CD4-positive, alpha-beta T cell treated with Interleukin-12 subunit alpha and Interleukin-12 subunit beta, for 1 hour (primary cell): ENCODE results near the gene VENTX.
A peak's percentile ranks its signal among the peaks of the same experiment; 100 is the strongest.
"Not testable (repeated sequence)": the region's sequence is repeated elsewhere in the genome, so short reads cannot be mapped to it uniquely, and the experiment has no call there.

Experiments used
- DNase-seq: peaks from one replicate; pipeline ENCODE4 v3.0.0-alpha.2; 2020

VENTX gene

DNA sequence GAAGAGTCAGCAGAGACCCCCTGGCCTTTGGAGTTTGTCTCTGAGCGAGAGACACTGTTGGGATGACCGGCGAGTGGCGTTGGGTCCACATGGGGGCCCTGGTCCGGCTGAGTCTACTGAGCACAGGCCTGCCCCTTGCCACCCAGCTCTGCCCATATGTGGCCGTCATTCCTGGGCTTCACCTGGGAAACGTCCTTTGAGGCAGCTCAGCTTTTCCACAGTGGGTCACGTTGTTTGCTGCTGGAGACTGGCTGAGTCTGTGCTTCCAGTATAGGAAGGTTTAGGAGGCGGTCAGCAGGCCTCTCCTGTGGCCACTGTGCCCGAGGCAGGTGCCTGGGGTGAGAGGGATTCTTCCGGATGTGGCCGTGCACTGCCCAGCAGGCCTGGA is 21.9 kb downstream of the VENTX start:
- no peak for DNase-seq

DNA sequence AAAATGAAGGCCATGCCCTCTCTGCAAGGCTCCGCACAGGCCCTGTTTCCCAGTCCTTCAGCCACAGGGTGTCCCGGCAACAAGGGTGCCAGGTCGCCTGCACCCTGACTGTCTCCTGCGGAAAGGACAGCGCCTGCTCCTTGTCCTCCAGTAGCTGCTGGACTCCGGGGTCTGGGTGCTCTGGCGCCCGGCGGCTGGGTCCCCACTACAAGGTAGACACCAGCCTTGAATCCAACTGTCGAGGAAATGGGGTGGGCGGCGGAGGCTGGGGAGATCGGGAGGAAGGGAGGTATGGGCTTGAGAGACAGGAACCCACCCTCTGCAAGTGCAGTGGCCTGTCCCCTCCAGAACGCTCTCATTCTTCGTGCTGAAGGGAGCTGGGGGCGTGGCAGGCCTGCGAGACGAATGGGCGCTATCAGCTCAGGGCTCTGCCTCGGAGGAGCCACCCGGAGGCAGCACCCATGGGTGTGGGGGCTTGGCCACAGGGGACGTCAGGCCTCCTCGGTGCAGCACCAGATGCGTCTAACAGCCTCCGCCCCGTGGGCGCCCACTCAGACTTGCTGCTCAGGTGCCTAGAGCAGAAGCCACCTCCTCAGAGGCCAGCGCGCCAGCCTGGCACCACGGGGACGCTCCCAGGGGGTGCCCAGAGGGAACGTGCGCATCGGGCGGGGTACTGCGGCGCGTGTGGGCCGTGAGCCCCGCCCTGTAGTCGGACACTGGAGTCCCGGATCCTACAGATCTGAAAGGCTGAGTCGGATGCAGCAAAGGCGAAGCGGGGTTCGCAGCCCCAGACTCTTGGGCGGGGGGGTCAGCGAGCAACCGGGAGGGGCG is 23.5 kb downstream of the VENTX start:
- DNase-seq: peak; percentile 66

DNA sequence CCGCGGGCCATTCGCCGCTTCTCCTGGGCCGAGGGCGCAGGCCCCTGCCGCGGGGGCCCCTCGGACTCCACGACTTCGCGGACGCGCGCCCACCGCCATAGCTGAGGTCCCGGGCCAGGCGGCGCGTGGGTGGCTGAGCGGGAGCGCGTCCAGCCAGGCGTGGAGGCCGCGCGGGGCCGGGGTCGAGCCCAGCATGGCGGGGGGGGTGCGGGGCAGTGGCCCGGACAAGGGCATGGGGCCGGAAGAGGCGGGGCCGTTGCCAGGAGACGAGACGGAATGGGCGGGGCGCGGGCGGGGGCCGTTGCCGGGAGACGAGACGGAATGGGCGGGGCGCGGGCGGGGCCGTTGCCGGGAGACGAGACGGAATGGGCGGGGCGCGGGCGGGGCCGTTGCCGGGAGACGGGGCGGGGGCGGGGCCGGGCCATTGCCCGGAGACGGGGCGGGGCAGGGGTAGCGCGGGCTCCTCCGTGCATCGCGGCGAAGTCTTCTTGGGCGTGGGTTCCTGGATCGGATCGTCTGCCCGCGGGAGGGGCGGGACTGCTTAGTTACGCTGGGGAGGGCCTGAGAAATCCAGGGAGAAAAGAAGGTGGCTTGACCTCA is 24.2 kb downstream of the VENTX start:
- DNase-seq: peak; percentile 91

DNA sequence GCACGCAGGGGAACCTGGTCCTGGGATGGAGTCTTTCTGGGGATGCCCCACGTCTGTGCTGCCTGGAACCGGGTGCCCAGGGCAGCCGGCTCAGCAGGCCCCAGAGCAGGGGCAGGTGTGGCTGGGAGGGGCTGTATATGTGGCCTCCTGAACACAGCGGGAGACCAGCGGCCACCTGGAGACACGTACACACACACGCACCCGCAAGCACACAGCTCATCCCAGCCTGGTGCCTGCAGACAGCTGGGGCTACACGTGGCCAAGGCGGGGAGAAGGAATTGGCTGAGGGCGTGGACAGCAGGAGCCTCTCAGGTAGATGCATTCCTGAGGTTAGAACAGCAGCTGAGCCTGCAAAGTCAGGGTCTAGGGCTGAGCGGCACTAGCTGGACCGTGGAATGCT is 25.0 kb downstream of the VENTX start:
- no peak for DNase-seq

DNA sequence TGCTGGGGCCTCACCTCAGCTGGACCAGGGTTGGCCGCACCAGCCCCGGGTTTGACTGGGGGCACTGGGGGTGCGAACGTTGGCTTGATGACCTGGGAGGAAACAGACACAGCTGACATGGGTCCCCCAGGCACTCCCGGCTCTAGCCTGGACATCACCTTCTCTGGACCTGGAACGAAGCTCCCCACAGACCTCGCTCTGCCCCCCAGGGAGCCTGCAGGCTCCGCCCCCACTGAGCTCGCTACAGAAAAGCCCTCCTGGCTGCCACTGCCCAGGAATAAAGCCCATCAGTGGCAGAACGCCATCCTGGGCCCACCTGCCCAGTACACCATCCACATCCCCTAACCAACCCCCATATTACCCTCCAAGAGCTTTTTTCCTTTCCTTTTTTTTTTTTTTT is 26.0 kb downstream of the VENTX start:
- DNase-seq: no peak

DNA sequence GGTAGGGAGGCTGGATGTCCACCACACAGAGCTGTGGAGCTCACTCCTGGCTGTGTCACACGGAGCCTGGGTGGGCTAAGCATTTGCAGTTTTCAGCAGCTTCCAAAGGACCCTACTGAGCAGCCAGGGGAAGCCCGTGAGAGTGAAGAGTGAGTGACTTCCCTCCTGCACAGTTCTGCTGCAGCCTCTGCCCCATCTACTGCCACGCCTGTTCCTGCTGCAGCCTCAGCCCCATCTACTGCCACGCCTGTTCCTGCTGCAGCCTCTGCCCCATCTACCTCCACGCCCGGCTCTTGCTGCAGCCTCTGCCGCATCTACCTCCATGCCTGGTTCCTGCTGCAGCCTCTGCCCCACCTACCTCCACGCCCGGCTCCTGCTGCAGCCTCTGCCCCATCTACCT is 26.8 kb downstream of the VENTX start:
- DNase-seq: peak; percentile 59

DNA sequence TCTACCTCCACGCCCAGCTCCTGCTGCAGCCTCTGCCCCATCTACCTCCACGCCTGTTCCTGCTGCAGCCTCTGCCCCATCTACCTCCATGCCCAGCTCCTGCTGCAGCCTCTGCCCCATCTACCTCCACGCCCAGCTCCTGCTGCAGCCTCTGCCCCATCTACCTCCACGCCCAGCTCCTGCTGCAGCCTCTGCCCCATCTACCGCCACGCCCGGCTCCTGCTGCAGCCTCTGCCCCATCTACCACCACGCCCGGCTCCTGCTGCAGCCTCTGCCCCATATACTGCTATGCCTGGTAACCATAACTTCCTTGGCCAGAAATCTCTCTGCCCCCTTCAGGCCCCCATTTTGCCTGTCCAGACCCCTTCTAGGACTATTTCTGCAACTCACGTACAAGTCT is 27.4 kb downstream of the VENTX start:
- DNase-seq: not testable (repeated sequence)

DNA sequence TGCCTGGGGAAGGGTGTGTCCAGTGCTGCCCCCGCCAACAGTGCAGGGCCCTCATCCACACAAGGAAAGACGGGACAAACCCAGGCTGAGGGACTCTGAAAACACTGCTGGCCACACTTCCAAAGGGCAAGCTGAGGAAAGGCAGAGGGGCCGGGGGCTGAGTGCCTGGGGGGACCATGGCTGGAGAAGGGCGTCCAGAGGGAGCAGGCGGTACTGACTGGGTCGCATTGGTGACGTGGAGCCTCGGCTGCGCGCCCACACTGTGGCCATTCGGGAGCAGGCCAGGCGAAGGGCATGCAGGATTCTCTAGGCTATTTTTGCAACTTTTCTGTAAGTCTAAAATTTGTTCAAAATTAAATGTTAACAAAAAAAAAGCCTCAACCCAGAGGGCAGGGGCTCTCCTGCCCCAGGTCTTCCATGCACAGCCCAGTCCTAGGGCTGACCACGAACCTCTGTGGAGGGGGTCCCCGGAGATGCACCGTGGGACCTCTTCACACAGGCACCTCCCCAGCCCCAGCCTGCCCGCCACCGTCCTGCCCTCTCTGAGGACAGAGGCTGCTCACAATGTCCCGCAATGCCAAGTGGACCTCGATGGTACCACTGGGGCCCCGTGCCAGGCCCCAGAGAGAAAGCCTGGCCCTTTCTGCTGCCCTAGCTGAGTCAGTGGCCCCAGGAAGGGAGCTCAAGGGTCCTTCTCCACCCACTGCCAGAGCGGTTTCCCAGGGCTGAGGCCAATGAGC is 28.6 kb downstream of the VENTX start:
- no peak for DNase-seq

DNA sequence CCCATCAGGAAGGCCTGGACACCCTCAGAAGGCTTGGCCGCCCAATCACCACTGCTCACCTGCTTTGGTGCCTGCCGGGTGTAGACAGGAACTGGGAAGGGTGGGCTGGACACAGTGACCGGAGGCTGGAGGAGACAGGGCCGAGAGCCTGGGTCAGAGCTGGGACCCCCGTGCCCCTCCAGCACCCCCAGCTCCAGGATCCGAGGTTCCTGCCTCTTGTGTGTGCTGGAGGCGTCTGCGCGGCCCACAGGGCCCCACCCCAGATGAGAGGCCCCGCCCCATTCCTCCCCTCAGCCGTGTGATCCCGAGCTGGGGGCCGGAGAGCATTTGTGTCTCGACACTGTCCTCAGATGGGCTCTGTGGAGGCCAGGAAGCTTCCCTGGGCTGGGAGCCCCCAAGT is 29.6 kb downstream of the VENTX start:
- DNase-seq: no peak

DNA sequence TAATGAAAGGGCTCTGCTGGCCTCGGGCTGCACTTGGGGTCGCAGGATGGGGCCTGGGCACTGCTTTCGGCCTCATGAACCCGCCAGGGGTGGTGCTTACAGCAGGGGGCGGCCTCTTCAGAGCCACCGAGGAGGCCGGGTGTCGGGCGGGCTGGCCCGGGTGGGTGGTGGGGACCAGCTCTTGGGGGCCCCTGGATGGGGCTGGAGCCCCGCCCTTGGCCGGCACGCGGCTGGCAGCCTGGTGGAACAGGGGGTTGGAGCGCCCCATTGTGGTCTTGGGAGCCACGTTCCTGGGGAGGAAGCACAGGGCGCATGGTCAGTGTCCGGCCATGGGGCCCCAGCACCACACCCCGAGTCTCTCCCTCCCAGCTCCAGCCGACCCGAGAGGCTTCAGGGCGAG is 30.2 kb downstream of the VENTX start:
- no peak for DNase-seq

DNA sequence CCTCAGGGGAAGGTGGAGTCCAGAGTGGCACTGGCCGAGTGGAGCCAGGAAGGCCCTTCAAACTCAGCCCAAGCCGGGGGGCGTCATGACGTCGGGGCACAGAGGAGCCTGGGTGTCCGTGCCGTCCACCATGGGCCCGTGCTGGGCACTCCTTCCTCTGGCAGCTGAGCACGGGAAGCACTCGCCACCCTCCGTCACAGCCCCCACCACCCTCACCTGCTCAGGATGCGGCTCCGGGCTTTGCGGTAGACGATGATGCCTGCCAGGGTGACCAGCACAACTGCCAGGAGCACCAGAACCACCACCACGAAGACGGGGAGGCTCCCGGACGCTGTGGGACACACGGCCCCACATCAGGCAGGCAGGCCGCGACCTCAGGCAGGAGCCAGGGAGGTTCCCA is 30.9 kb downstream of the VENTX start:
- no peak for DNase-seq

DNA sequence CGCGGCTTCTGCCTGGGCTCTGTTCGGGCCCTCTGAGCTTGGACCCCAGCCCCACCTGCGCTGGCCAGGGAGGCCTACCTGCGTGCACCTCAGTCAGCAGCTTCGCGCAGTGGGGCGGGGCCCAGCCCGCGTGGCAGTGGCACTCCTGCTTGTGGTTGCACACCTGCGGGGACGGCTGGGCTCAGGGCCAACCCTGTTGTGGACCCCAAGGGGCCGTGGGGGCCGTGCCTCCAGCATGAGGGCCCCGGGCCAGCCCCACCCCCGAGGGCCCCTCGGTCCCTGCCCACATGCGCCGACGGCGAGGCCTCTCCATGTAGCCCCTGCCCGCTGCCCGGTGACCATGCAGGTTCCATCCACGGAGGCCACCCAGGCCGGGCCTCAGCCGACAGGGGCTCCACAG is 31.7 kb downstream of the VENTX start:
- no peak for DNase-seq

DNA sequence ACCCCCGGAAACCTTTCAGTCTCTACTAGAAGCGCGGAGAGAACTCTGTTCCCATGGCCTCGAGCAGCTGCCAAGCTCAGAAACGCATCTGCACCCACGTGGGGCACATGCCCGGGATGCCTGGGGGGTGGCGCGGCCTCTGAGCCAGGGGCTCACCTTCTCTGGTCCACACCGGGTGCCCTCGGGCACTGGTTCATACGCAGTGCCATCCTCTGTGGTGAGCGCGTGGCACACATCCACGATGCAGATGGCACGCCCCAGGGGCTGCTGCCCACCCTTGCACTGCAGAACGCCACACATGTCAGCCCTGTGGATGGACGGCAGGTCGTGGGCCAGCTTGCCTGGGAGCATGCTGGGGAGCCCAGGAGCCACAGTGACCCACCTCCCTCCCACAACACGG is 32.5 kb downstream of the VENTX start:
- DNase-seq: no peak

DNA sequence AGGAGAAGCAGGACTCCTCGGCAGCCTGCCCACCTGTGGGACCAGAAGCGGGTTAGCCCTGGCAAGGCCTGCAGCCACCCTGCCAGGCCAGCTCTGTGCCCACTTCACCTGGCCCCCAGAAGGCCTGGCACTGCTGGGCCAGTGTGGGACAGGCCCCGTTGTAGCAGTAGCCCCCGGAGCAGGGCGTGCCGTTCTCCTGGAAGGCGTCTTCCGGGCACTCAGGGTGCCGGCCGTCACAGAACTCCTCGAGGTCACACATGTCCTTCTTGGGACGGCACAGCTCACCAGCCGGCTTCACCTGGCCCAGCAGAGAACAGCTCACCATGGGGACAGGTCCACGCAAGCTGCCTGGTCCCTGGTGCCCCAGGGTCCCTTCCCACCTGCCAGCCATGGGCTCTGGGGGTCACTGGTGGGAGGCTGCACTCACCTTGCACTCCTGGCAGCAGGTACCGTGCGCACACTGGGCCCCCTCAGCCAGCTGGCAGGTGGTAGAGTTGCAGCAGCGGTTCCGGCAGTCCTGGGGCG is 33.2 kb downstream of the VENTX start:
- DNase-seq: no peak

DNA sequence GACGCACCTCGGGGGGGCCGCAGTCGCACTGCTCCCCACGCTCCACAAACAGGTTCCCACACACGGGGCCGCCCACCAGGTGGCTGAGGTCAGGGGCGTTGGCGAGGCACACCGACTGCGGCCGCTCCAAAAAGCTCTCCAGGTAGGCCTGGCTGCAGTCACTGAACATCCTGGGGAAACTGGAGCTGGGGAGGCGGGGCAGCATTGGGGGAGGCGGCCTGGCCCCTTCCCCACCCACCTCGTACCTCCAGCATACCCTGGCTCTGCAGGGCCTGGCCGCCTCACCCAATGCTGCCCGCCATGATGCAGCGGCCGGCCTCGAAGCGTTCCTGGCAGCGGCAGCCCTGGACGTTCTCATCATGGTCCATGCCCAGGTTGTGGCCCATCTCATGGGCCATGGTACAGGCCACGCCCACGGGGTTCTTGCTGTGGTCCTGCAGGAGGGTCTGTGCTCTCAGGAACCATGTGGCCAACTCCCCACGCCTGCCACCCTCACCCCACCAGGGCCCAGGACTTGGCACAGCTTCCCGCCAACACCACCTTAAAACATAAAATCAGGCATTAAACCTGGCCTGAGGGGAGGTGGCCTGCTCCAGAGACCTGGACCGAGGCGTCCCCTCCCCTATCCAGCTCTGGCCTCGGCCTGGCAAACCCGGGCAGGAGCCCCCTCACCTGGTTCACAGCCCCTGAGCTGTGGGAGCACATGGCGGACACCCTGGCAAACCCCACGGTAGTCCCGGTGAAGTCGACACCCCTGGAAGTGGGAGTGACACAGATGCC is 34.1 kb downstream of the VENTX start:
- DNase-seq: no peak

DNA sequence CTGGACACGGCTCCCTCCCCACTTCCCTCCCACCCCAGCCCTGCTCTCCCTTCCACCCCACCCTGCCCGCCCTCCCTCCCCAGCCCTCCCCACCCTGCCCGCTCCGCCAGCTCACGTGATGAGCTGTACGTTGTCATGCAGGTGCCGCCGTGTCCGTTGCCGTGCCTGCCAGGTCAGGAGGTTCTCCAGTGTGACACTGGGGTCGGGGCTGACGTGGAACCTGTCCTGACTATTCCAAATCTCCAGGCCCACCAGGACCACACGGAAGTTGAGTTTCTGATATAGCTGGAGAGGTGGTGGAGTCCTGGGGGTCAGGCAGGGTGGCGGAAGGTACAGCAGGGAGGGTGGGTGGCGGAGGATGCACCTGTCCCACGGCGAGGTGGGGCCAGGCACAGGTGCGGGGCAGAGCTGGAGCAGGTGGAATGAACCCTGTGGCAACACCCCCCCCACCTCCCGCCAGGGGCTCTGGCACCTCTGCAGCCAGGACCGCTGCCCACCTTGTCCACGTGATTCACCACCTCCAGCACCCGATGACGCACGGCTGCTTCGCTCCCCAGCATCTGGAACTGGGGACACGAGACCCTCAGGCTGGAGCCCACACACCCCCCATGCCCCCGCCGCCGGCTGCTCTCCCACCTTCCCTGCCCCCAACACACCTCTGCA is 34.8 kb downstream of the VENTX start:
- no peak for DNase-seq

DNA sequence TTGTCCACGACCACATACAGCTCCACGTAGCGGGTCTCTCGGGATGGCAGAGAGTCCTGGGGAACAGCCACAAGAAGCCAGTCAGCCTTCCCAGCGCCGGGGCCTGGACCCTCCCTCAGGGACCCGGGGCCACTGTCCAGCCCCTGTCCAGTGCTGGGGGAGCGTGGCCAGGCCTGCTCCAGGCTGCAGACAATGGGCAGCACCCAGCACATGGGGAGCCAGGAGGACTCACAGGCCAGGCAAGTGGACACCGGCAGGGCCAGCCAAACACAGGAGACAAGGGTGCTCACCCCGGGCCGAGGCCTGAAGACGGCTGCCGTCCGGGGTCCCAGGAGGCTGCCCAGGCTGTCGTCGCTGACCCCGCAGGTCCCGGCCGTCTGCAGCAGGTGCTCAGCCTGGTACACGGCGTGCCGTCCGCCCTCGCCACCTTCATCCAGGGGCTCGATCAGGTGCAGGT is 35.3 kb downstream of the VENTX start:
- no peak for DNase-seq

DNA sequence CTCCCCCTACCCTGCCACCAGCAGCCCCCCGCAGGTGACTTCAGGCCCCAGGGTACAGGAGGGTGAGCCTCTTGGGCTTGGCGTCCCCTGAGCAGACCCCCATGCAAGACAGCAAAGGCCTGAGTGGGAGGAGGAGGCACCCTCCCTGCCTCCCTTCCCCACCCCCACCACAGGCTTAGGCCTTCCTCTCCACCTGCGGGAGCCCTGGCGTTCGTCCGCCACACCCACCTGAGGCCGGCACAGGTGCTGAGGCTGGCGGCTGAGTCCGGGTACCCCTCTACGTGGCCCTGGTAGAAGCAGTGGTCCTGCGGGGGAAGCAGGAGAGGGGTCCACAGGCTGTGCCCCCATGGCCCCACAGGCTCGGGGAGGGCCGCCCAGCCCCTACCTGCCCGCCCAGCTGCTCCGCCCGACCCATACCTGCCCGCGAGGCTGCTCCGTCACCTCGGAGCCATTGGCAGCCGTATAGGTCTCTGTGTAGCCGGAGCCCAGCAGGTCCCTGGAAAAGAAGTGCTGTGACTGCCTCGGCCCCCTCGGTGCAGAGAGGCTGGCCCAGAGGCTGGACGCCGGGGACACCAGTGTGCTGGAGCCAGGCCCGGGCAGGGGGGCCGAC is 36.0 kb downstream of the VENTX start:
- no peak for DNase-seq

DNA sequence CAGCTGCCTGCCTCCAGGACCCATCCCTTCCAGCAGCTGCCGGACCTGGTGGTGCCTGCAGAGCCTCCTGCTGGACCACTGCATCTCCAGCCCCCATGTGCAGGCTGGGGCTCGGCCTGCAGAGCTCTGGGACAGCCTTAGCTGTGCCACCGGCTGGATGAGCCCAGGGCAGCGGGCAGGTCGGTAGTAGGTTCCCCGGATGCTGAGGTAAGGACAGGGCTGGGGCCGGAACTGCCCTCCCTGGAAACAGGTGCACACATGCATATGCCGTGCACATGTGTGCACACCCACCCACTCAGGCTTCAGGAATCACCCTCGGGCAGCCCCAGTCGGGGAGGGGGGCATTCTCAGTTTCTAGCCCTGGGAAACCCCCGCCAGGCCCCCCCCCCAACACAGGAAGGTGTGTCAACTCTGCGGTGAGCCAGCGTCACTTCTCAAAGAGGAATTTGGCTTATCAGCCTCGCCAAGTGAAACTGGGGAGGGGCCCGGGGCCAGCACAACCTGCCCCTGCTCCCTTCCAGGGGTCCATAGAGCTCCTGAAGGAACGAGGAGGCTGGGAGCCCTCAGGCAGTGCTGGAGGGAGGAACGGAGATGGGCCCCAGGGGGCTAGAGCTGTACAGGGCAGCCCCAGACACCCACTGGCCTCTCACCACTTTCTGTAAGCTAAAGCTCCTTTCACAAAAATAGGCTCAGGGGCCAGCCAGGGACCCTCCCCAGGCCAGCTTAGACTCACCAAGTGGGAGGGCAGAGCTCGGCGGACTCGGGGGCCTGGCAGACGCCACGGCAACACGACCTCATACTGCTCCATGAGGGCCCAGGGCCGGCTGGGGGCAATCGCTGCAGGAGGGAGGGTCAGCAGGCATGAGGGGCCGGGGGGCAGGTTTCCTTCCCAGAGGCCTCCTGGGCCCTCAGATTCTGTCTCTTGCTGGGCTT is 37.4 kb downstream of the VENTX start:
- DNase-seq: peak; percentile 88

DNA sequence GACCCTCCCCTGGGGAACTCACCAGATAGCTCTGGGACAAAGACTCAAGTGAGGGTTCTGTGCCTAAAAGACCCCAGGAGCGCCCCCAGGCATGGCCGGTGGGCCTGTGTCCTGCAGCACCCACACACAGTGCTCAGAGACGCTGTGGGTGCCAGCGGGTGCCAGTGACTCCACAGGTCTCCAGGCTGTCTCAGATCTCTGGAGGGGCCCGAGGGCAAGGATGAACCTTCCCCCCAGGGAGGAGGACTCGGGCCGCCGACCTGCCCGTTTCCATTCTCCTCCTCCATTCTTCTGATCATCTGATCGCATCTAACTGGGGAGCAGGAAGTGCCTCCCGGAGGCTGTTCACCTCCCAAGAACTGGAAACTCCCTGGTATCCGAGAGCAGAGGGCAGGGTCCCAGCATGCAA is 38.0 kb downstream of the VENTX start:
- DNase-seq: peak; percentile 62

DNA sequence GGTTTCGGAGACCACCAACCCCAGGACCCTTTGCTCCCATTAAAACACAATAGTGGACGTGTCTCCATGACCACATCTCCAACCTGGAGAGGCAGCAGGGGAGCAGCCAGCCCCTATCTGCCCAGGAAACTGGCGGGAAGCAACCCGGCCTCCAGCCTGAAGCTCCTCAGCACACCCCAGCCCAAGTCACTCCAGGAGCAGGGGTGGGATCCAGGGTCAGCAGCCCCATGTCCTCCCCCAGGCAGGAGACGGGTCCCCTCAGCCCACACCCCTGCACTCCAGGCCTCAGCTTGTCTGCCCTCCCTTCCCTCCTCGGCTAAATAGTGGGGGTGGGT is 38.4 kb downstream of the VENTX start:
- no peak for DNase-seq
